Measurements from ENCODE around the gene HSPB6. TPM values are rescaled to one million over a fixed set of nuclear protein-coding genes. Genes with fewer than 3 reads are reported as not detected.

HSPB6 gene
- total RNA-seq, result 10 to 100 TPM; 38.3 to 39.7 TPM
- 10 to 100 TPM; 51.8 to 91.7 (median 71.3) TPM for polyA plus RNA-seq (ENCODE audit: insufficient read length in 6 of 6)
- long read RNA-seq, donor 1, transcript HSPB6-201 (3 exons, 1,457 nt), result major isoform, 107 of 112 reads
- long read RNA-seq, donor 1, partial matches to known transcripts, result 5 of 112 reads
- long read RNA-seq, donor 1, other reads (novel, unspliced or antisense), result 0 of 112 reads
- long read RNA-seq, donor 2, transcript HSPB6-201 (3 exons, 1,457 nt), result major isoform, 76 of 85 reads
- long read RNA-seq, donor 2, partial matches to known transcripts, result 7 of 85 reads
- long read RNA-seq, donor 2, other reads (novel, unspliced or antisense), result 0 of 85 reads
- long read RNA-seq, donor 3, transcript HSPB6-201 (3 exons, 1,457 nt), result major isoform, 45 of 45 reads
- long read RNA-seq, donor 3, partial matches to known transcripts, result 0 of 45 reads
- long read RNA-seq, donor 3, other reads (novel, unspliced or antisense), result 0 of 45 reads
- long read RNA-seq, donor 4, partial matches to known transcripts, result 0 of 1 reads
- long read RNA-seq, donor 4, other reads (novel, unspliced or antisense), result 0 of 1 reads
- long read RNA-seq, donor 5, transcript HSPB6-201 (3 exons, 1,457 nt), result major isoform, 55 of 56 reads
- long read RNA-seq, donor 5, partial matches to known transcripts, result 0 of 56 reads
- long read RNA-seq, donor 5, other reads (novel, unspliced or antisense), result 0 of 56 reads
- long read RNA-seq, donor 6, transcript HSPB6-201 (3 exons, 1,457 nt), result major isoform, 30 of 30 reads
- long read RNA-seq, donor 6, partial matches to known transcripts, result 0 of 30 reads
- long read RNA-seq, donor 6, other reads (novel, unspliced or antisense), result 0 of 30 reads
- long read RNA-seq, donor 7, transcript HSPB6-201 (3 exons, 1,457 nt), result major isoform, 22 of 22 reads
- long read RNA-seq, donor 7, partial matches to known transcripts, result 0 of 22 reads
- long read RNA-seq, donor 7, other reads (novel, unspliced or antisense), result 0 of 22 reads
- long read RNA-seq, donor 8, transcript HSPB6-201 (3 exons, 1,457 nt), result major isoform, 82 of 91 reads
- long read RNA-seq, donor 8, partial matches to known transcripts, result 8 of 91 reads
- long read RNA-seq, donor 8, other reads (novel, unspliced or antisense), result 0 of 91 reads
- long read RNA-seq, donor 9, partial matches to known transcripts, result 0 of 3 reads
- long read RNA-seq, donor 9, other reads (novel, unspliced or antisense), result 0 of 3 reads
- long read RNA-seq, donor 10, partial matches to known transcripts, result 0 of 1 reads
- long read RNA-seq, donor 10, other reads (novel, unspliced or antisense), result 0 of 1 reads
- long read RNA-seq, donor 11, result 0 reads
- long read RNA-seq, donor 12, transcript HSPB6-201 (3 exons, 1,457 nt), result major isoform, 46 of 46 reads
- long read RNA-seq, donor 12, partial matches to known transcripts, result 0 of 46 reads
- long read RNA-seq, donor 12, other reads (novel, unspliced or antisense), result 0 of 46 reads

- Histone ChIP-seq H3K4me1 (peaks cover 13 to 41% of the 10 kb centered on the region in 2 donors), H3K36me3 (peaks cover 0 to 38% of the 10 kb centered on the region in 2 donors), H3K4me3 (peak within 1 kb of the TSS; percentile 21 to 92), H3K9me3 (no peaks in the 10 kb centered on the region), H3K27me3 (peaks cover 0 to 21% of the 10 kb centered on the region in 2 donors), H3K27ac (peak within 1 kb of the TSS; percentile 94 to 95)
- intact Hi-C loops (cut with DNase I), result no loop called here
- no peak for TF ChIP-seq CTCF (IDR thresholded peaks at IDR 0.05)
- DNase-seq (peak in 3 of 4 donors; percentile 78 to 85 (median 82)), ATAC-seq (peak; percentile 5)
Observed at GRCh38 chr19:35756377-35757230, at the start of gene HSPB6. TSS of gene HSPB6 (minus strand) at chr19:35757029. CDS start at chr19:35757008, 21 bp downstream.

- no peak overlapping the region for H3K4me3 ChIP-seq
- H3K27ac ChIP-seq, result no peak overlapping the region
- intact Hi-C loops (cut with DNase I), result no loop called here
- no peak for TF ChIP-seq CTCF (IDR thresholded peaks at IDR 0.05)
- H3K9me3 ChIP-seq, result no peaks in the 10 kb centered on the region
- no peaks in the 10 kb centered on the region for H3K36me3 ChIP-seq
- H3K4me1 ChIP-seq, result peaks cover 0 to 6% of the 10 kb centered on the region in 2 donors
- peaks cover 0 to 31% of the 10 kb centered on the region in 2 donors for H3K27me3 ChIP-seq
- ATAC-seq (no peak), DNase-seq (no peak)
Observed at GRCh38 chr19:35806597-35806996, 49.8 kb upstream of the HSPB6 start.

GRCh38 chr19:35805526-35806102 is 48.8 kb upstream of the HSPB6 start:
- no peaks in the 10 kb centered on the region for H3K9me3 ChIP-seq
- H3K36me3 ChIP-seq, result no peaks in the 10 kb centered on the region
- no peak for TF ChIP-seq CTCF (IDR thresholded peaks at IDR 0.05)
- H3K27ac ChIP-seq, result no peak overlapping the region
- intact Hi-C loops (cut with DNase I), result no loop called here
- ATAC-seq, result no peak
- H3K27me3 ChIP-seq, result peaks cover 0 to 31% of the 10 kb centered on the region in 2 donors
- no peak for DNase-seq
- H3K4me3 ChIP-seq, result no peak overlapping the region
- H3K4me1 ChIP-seq, result peaks cover 0 to 6% of the 10 kb centered on the region in 2 donors

- no peaks in the 10 kb centered on the region for H3K36me3 ChIP-seq
- H3K4me3 ChIP-seq, result no peak overlapping the region
- TF ChIP-seq CTCF (IDR thresholded peaks at IDR 0.05), result no peak
- H3K27me3 ChIP-seq, result peaks cover 5 to 63% of the 10 kb centered on the region in 2 donors
- ATAC-seq (no peak), DNase-seq (no peak)
- no peaks in the 10 kb centered on the region for H3K9me3 ChIP-seq
- H3K27ac ChIP-seq, result no peak overlapping the region
- H3K4me1 ChIP-seq, result peaks cover 0 to 6% of the 10 kb centered on the region in 2 donors
- intact Hi-C loops (cut with DNase I), result no loop called here
Observed at GRCh38 chr19:35801828-35802227, 45.0 kb upstream of the HSPB6 start.

Measured in left lung (tissue), 14 donors.